Activated CD4-positive, alpha-beta T cell treated with anti-CD3 and anti-CD28 coated beads for 24 hours (primary cell): ENCODE measurements around the gene SLC35A5.

Experiments used
- DNase-seq, 2 donors: peaks; one replicate each; pipeline ENCODE4 v3.0.0-alpha.2; 2020; ENCODE audit warnings: low read depth in 2 of 2

The SLC35A5 gene

GRCh38 chr3:112627419-112627818 is 65.6 kb downstream of the SLC35A5 start:
- no peak for DNase-seq

- DNase-seq = no peak
These were observed 66.1 kb downstream of the SLC35A5 start for GRCh38 chr3:112627919-112628466.

GRCh38 chr3:112629425-112629824 is 67.6 kb downstream of the SLC35A5 start:
- peak in 1 of 2 donors; percentile 4 for DNase-seq

- DNase-seq = no peak
These were observed 69.4 kb downstream of the SLC35A5 start for GRCh38 chr3:112631257-112631656.

DNA sequence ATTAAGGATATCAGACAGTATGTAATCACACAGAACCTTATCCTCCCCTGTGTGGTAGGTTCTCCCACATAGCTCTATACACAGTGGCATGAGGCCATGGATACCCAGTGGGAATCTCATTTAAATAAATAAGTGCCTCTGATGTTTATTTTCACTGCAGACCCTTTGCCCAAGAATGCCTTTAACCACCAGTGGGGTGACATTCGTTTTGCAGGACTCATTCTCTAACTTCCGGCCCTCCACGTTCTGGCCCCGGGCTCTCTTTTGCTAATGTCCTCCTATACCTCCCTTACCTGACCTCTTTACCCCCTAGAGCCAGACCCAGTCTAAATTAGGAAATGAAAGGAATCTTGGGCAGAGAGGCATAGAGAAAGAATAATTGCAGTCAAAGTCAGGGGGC is 70.8 kb downstream of the SLC35A5 start:
- DNase-seq = no peak

DNA sequence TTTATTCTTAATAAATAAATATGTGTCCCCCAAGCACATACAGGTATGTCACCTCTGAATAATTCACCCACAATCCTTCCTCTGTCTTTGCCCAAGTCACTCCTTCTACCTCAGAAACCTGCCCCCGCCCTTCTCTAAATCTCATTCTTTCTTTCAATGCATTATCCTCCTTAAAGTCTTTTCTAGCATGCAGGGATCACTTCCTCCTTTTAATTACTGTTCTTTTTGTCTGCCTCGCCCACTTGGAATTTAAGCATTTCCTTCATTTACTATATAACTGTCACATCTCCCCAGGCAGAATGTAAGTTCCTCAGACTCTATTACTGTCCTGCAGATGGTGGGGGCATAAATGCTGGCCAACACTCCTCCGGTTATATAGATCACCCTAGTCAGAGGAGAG is 71.3 kb downstream of the SLC35A5 start:
- no peak for DNase-seq

- no peak for DNase-seq
These were observed 71.9 kb downstream of the SLC35A5 start for GRCh38 chr3:112633757-112634156.

- no peak for DNase-seq
These were observed 73.1 kb downstream of the SLC35A5 start for GRCh38 chr3:112634786-112635541.
